Measurements from ENCODE around the gene SERPINA1.

SERPINA1 gene

DNA sequence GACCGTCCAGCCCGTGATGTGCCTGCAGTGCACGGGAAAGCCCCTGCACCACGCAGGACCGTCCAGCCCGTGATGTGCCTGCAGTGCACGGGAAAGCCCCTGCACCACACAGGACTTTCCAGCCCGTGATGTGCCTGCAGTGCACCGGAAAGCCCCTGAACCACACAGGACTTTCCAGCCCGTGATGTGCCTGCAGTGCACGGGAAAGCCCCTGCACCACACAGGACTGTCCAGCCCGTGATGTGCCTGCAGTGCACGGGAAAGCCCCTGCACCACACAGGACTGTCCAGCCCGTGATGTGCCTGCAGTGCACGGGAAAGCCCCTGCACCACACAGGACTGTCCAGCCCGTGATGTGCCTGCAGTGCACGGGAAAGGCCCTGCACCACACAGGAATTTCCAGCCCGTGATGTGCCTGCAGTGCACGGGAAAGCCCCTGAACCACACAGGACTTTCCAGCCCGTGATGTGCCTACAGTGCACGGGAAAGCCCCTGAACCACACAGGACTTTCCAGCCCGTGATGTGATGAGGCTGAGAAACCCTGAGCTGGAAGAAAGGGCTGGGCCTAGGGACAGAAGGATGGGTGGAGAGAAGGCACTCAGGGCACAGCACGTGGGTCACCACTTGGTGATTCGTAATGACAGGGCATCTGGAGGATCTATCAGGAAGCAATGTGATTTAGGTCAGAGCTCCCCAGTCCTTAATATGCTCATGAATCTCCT, 42.2 kb downstream of the SERPINA1 start:
- peak; percentile 7 for DNase-seq (ENCODE audit: low spot score)

DNA sequence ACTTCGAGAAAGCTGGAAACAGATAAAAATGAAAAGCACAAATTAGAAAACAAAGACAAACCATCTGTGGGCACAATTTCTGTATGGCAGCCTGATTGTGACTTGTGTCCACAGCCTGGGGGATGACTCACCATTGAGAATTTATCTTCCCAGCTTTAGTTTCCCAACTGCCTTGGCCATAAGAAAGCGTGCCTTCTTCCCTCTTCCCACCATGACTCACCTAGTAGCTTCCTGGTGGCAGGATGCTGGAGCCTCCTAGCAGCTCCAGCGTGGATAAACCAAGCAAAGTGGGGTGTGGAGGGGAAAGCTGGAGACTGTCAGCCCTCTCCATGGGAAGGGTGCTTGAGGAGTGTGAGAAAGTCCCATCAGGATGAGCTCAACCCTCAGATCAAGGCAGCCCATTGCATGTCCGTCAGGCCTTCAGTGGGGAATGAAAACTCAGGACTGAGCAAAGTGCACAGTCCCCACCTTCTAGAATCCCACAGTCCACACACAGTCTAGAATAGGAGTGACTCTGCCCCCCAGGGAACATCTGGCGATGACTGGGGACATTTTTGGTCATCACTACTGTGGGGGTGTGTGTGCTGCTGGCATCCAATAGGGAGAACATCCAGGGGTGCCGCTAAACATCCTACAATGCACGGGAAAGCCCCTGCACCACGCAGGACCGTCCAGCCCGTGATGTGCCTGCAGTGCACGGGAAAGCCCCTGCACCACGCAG, 42.9 kb downstream of the SERPINA1 start:
- peak; percentile 75 for DNase-seq (ENCODE audit: low spot score)

DNA sequence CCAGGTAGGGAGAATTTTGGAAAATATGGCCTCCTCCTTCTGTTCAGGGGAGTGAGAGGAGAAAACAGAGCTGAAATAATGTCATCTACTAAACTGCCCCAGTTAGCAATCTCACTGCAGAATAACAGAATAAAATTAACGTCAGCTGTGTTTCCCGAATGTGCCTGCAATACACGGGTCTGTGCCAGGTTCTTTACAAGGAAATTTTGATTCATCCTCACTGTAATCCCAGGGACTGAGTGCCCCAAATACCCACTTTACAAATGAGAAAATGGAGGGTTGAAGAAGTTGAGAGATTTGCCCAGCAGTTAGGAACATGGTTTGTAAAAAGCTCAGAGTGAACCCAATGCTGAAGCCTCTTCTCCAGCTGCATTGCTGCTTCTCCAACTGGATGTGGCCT, 44.0 kb downstream of the SERPINA1 start:
- DNase-seq (ENCODE audit: low spot score): no peak

DNA sequence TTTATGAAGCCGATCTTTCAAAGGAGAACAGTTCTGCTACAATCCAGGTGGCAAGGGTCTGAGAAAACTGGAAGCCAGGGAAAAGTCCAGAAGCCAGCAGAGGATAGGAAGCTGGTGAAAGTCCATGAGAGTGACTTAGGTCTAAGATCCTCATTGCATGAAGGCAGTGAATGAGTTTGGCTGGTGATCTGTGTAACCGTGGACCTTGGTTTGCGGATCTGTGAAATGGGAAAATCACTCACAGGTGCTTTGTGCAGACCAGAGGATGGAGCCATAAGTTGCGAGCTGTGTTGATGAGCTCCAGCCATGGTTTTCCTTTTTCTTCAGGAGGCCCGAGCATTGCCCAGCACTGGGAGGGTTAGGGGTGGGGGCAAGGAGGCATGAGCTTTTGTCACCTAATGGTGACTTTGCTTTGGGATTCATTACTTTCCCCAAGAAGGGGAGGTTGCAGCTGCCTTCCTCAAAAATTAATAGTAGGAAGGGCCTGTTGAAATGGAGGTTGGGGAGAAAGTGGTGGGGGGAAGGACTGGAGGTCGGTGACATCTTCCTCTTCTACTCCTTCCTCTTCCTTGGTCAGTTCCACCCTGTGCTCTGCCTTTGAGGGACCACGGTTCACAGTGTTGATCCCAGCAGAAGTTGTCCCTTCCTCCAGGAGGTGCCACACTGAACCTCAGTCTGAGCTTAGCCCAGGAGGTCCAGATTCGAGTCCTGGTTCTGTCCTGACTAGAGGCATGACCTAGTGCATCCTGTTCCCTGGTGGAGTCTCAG, 45.0 kb downstream of the SERPINA1 start:
- no peak for DNase-seq (ENCODE audit: low spot score)

DNA sequence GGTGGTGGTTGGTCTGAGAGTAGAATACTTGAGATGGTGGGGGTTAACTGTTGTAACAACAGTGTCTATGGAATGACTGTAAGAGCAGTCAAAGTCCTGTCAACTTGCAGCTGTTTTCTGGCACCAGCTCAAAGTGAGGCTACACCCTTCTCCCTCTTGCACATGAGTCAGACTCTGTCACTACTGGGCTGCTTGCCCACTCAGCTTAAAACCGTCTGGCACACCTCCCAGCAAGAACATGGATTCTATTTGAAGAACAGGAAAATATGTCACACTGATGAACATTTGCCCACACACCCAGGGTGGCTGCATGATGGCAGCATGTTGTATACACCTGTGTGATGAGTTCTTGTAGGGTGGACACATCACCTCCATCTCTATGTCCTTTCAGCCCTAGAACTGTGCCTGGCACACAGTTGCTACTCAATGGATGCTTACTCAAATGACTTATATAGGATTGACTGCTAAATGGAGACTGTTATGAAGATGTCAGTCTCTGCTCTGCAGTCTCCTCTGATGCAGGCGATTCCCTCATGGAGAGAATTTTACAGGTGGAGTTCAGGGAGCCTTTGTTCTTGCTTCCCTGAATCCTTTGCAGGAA, 46.0 kb downstream of the SERPINA1 start:
- DNase-seq (ENCODE audit: low spot score): peak; percentile 93

DNA sequence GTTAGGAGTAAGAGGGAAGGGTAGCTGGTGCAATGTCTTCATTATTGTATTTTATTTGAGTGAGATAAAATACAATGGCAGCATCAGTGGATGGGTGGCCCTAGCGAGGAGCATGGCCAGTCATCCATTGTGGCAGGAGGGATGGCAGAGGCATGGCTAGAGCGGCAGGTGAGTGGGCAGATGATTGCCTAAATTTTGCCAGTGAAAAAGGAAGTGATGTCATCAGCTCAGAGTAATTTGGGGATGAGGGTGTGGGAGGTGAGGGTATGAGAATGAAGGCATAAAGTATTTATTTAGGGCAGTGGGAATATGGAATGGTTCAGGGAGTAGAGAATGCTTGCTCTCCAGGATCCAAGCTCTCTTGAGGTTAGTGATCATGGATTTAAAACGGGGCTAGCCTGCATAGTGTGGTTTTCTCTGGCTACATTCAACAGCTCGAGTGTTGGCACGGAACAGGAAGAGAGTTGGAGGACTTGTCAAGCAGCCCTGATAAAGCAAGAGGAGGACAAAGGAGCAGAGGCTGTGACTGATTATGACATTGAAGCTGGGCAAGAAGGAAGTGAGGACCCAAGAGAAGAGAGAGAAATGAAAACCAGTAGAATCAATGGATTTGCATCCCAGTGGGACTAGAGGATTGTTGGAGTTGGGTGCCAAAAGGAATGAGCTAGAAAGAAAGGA, 46.6 kb downstream of the SERPINA1 start:
- no peak for DNase-seq (ENCODE audit: low spot score)

DNA sequence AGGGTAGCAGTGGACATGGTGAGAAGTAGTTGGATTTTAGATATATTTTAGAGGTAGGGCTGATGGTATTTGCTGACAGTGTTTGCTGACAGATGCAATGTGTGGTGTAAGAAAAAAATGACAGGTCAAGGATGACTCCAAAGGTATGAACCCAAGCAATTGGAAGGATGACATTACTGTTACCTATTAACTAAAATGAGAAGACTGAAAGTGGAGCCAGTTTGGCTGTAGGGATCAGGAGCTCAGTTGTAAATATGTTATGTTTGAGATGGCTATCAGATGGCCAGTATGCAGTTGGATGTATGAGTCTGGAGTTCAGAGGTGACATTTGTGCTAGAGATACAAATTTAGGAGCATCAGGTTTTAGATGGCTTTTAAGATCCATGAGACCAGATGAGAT, 47.9 kb downstream of the SERPINA1 start:
- no peak for DNase-seq (ENCODE audit: low spot score)

DNA sequence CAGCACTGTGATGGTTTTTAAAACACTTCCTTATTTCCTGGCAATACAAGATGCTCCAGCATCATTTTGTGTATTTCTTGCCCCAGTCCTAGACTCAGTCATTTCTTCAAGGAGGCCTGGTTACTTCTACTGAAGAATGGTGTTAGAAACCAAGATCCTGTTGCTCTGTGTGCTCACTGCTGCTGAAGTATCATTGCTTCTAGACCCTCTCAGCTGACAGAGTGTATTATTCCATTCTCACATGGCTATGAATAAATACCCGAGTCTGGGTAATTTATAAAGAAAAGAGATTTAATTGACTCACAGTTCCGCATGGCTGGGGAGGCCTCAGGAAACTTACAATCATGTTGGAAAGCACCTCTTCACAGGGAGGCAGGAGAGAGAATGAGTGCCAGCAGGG, 50.4 kb downstream of the SERPINA1 start:
- no peak for DNase-seq (ENCODE audit: low spot score)

DNA sequence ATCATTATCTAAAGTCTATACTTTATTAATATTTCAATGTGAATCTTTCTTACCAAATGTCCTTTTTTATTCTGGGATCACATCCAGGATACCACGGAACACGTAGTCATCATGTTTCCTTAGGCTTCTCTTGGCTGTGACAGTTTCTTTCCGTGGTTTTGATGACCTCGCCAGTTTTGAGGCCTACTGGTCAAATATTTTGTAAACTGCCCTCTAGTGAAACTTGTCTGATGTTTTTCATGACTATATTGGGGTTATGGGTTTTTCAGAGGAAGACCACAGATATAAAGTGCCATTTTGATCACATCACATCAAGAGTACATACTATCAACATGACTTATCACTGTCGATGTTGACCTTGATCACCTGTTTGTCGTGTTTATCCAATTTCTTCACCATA, 51.1 kb downstream of the SERPINA1 start:
- no peak for DNase-seq (ENCODE audit: low spot score)

DNA sequence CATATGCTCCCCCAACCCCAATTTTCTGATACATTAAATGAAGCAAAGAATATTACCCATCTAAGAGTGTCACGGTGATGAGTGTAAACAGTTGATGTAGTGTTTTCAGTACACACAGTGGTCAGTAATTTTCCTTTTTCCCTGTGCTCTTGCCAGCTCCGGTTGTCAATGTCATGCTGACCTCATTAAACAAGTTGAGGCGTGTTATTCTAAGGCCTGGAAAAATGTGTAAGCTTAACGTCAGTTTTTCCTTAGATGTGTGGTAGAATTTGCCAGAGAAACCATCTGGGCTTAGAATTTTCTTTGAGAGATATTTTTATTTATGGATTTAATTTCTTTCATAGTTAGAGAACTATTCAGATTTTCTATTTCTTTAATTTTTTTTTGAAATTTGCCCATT, 53.5 kb downstream of the SERPINA1 start:
- DNase-seq (ENCODE audit: low spot score): no peak

DNA sequence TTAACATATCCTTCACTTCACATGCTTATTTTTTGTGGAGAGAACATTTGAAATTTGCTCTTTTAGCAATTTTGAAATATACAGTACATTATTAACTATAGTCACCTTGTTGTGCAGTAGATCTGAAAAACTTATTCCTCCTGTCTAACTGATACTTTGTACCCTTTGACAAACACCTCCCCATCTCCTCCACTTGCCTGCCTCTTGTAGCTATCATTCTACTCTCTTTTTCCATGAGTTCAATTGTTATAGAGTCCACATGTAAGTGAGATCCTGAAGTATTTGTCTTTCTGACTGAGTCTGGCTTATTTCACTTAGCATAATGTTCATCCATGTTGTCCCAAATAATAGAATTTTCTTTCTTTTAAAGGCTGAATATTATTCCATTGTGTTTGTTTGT, 55.8 kb downstream of the SERPINA1 start:
- DNase-seq (ENCODE audit: low spot score): no peak

DNA sequence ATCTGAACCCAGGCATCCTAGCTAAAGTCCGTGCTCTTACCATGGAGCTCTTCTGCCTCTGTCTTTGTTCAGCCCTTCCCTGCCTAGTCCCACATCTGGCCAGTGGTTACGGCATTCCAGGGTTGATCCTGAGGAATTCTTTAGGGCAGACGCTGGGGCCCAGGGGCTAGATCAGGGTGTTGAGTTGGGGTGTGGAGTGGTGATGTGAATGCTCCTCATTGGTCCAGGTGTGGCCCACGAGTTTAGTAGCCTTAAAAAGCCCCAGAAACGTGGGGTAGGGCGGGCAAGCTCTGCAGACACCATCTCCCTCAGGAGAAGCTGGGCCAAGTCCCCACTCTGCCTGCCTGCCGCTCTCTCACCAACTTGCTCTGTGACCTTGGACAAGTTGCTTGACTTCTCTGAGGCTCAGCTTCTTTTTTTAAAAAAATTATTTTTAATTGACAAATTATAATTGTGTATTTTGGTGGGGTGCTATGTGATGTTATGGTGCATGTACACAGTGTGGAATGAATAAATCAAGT, 56.3 kb downstream of the SERPINA1 start:
- no peak for DNase-seq (ENCODE audit: low spot score)

DNA sequence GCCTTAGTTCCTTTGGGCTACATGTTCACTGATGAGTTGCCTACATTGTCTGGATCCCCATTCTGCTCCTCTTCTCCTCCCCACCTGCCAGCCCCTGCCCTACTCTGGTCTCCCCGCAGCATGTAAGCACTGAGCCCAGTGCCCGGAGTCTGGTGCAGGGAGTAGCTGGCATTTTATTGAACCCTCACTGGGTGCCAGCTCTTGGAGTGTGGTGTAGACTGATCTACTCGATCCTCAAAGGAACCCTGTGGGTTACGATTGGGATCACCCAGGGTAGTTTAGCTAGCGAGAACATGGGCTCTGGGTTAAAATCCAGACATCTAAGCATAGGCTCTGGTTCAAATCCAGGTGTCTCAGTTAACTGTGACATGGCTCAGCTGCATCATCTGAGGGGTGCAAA, 56.9 kb downstream of the SERPINA1 start:
- no peak for DNase-seq (ENCODE audit: low spot score)

DNA sequence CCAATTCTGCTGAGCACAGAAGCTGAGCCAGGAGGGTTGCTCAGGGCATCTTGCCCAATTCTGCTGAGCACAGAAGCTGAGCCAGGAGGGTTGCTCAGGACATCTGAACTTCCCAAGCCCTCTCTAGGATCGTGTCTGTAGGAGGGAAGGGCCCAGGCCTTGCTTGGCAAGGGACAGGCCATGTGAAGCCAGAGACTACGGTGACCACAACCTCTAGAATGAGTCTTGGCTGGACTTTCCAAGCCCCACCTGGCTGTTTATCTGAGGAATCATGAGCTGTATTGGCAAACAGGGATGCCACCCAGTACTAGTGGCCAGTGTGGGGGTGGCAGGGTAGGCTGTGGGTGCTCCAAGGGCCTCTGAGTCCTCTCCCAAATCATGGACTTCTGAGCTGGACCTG, 57.5 kb downstream of the SERPINA1 start:
- DNase-seq (ENCODE audit: low spot score): no peak

DNA sequence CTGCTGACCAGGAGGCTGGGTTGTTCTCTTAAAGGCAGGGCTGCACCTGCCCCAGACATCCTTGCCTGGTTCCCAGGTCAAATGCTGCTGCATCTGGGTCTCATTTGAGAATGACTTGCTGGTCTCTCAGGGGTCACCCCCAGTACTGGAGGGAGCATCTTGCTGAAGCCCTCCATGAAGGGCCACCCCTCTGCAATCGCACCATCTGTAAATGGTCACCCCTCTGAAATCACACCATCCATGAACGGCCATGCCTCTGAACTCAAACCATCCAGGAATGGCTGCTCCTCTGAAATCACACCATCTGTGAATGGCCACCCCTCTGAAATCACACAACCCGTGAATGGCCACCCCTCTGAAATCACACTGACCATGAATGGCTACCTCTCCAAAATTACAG, 58.0 kb downstream of the SERPINA1 start:
- no peak for DNase-seq (ENCODE audit: low spot score)

DNA sequence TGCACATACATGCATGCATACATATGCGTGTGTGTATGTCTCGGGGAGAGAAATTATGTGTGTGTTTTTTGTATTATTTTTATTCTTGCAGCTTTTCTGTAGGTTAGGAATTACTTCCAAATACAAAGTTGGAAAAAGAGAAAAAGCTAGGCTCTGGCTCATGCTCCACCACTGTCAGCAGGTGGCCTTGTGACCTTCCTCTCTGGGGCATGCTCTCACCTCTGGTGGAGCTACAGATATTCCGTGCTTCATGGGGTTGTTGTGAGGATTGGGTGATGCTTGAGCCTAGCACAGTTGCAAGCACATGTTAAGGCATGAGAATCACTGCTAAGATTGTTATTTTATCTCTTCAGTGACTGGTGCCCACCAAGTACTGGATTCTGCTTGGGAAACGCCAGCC, 58.5 kb downstream of the SERPINA1 start:
- DNase-seq (ENCODE audit: low spot score): no peak

DNA sequence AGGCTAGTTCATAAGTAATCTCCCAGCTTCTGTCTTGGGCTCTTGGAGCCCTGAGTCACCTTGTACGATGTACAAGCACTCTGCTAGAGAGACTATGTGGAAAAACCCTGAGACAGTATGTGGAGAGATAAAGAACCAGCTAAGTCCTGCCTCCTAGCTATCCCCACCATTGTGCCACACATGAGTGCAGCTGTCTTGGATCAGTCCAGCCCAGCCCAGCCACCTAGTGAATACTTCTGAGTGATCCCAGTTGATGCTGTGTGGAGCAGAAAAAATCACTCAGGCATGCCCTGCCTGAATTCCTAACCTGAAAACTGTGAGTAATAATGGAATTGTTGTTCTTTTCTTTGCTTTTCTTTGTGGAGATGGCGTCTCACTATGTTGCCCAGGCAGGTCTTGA, 60.2 kb downstream of the SERPINA1 start:
- DNase-seq (ENCODE audit: low spot score): no peak
